GM18858 (cell line): ENCODE data around the gene CACNA1D.
A peak's percentile ranks its signal among the peaks of the same experiment; 100 is the strongest.

ENCODE experiments used
- ATAC-seq: cut with Tn5 transposase; IDR thresholded peaks from one replicate; pipeline ENCODE4 v1.9.1; 2021; ENCODE audit not compliant: unreplicated experiment

The CACNA1D gene

DNA sequence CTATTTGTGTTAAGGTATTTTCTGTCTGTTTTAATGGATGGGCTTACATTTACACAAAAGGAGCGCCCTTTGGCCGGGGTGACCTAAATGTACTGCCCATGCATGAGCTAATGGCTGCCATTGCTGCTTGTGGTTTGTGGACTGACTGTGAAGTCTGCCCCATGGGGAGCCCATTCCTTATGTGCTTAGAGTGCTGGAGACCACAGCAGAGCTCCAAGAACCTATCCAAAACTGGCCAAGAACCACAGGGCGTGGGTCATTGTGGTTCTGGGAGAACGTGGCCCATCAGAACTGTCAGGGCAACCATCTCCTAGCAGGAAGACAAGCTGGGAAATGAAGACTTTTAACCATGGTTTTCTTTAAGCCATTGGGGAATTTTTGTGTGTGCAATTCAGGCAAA lies 246.5 kb downstream of the CACNA1D start:
- no peak for ATAC-seq

DNA sequence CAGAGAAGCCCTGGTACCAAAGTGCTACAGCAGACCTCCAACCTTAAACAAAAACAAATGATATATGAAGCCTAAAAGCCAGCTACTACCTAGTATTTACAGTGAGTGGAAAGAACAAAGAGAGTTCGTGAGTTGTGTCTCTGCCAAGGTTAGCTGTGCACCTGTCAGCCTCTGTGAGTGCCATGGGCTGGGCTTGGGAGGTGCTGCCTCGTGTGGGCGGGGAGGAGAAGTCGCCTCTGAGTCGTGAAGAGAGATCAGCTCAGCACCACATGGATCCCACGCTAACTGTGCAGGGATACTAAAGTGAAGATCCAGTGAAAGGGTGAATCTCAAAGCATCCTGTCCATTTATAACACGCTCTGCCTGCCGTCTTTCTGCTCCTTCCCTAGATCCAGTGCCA lies 249.9 kb downstream of the CACNA1D start:
- ATAC-seq, result no peak

DNA sequence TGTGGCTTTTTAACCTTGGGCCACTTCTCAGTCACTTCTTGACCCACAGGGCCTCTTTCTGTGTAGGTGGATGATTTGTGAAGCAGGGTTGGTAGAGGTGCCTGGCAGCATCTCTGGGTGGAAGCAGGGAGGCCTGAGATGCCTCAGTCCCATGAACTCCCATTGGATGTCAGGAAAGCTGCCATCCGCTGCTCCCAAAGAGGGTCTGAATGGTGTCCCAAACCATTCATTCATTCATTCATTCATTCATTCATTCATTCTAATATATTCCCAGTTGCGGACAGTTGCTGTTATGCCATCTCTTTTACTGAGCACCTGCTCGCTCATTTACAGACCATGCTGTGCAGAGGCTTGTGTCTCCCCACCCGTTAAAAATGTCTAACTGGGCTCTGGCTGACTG lies 253.1 kb downstream of the CACNA1D start:
- no peak for ATAC-seq

DNA sequence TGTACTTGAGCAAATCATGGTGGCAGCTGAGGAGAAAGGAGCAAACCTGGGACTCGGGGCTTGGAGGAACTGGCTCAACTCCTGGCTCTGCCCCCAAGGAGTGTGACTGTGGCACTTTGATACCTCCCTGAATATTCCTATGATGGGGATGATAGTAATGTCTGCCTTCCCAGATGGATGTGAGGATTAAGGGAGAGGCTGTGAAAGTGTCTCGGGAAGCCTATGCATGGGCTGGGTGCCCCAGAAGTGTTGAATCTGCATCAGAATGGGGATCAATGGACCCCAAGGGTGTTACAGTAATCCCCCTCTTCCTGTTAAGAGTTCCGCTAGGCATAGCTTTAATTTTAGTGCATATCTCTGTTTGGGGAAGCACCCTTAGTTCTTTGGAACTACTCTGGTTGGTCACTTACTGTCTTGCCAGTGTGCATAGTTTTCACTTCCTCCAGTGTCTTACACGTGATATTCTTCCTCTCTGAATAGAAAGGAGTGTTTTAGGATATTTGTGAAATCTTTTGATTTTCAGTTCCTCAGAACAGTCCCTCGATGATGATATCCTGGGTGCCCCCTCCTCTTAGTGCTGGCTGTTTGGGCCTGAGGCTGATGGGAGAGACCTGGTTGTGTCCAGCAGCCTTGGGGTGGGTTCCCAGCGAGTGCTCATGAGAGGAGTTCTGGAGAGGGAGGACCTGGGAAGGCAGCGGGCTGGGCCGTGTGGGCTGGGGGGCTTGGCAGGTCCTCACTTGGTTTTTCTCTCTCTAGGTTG lies 254.3 kb downstream of the CACNA1D start:
- peak; percentile 88 for ATAC-seq

DNA sequence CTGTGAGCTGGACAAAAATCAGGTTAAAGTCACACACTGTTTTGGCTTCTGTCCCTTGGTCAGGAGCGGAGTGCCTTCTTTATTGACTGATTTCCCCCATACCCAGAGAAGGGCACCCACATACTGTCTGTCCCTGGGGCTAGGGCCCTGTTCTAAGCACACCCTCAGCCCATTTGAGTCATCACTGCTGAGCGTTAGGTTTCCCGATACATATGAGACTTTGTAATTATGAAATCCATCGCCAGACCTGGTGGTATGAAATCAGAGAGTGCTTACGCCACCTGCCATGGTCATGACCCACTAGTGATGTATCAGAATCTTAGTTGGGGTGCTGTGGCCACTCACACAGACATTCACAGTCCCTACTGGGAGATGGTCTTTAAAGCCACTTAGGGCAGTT lies 255.0 kb downstream of the CACNA1D start:
- ATAC-seq, result no peak

DNA sequence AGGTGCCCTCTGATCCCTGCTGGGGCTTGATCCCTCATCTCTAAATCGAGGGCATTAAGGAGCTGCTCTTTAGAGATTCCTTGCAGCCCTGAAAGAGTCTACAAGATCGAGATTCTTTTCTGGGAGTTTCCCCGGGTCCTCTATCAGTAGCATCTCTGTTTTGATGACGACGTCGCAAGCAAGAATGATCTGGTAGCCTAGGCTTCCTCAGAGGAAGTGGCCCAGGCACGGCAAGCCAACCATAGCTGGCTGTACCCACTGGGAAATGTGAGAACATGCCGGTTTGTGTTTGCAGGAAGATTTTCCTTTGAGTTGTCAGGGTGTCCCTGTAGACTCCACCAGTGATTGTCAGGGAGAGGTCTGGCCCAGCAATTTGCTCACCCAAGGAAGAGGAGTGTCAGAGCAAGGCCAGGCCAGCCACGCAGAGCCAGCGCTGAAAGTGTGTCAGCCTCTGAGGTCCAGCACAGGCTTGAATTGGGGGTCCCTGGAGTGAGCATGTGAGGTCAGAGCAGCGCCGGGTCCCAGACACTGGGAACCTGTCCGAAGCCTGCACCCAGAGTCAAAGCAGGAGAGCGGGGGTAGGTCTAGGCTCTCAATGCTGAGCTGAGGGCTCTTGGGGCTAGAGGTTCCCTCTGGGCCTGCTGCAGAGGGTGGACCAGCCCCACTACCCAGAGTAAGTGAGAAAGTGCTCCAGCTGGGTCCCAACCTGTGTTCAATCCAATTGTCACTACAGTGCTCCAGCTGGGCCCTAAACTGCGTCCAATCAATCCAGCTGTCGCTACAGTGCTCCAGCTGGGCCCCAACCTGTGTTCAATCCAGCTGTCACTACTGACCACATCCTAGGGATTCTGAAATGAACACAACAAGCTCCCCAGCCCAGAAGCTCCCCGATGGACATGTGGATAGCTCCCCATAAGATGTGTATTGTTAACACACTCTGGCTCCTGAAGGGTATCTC lies 256.1 kb downstream of the CACNA1D start:
- no peak for ATAC-seq

DNA sequence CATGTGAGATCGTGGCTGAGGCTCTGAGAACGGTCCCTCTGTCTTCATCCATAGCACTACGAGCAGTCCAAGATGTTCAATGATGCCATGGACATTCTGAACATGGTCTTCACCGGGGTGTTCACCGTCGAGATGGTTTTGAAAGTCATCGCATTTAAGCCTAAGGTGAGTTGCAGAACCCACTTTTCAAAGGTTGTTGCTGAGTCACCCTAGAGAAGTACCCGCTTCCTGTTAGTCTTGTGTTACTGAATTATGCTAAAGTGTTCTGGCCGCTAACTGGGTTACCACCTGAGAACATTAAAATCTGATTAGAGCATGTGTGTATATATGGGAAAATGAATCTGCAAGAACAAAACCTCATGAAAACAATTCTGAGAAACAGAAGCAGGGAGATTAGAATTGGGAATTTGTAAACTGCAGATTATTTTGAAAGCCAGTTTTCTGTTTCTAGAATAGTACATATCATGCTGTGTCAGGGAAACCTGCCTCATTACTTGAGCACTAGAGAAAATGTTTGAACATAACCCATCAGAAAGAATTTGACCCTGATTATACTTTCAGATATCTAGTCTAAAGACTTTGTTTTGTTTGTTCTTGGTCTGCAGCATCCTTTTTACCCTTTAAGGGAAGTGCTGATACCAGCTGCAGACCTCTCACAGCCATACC lies 259.2 kb downstream of the CACNA1D start:
- no peak for ATAC-seq

DNA sequence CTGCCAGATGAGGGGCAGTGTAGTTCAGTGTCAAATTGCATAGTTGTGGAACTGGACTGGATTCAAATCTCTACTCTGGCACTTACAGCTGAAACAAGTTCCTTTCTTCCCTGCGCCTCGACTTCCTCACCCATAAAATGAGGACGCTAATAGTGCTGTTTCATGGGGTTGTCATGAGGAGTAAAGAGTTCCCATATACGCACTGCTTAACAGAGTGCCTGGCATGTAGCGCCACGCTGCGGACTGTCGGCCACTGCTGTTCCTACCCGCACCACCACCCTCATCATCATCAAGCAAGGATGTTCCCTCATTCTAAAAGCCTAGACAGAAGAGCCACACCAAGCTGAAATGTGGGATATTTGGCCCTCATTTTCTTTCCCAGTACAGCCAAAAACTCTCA lies 259.9 kb downstream of the CACNA1D start:
- ATAC-seq, result no peak

DNA sequence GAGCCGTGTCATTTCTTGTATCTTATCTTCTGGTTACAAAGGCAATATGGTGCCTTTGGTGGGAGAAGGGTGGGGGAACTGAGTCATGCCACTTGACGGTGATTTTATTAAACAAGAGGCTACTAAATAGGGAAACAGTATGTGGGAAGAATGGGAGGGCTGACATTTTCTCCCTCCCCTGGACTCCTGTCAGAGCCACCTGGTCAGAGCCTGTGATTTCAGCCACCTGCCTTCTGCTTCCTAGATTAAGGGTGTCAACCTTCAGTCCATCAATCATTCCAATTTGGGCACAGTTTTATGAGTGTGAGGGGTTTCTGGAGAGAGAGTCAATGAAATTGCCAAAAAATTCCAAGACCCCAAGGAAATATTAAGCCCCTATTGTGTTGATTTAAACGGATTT lies 264.4 kb downstream of the CACNA1D start:
- no peak for ATAC-seq

DNA sequence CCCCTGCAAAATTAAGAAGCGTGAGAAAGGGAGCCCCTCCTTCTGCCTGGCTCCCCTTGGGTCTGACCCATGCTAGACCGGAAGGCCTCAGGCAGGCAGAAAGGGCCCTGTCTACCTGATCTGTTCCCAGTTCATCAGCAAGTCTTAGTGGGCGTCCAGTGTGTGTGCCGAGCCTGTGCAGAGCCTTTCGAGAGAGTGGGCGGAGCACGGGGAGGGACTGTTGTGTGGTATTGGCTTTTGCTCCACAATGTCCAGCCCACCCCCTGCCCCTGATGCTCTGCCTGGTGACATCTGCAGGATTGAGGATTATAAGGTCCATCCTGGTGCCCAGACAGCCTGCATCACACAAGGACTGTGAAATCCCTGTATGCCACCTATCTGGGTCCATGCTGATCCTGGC lies 268.9 kb downstream of the CACNA1D start:
- no peak for ATAC-seq

DNA sequence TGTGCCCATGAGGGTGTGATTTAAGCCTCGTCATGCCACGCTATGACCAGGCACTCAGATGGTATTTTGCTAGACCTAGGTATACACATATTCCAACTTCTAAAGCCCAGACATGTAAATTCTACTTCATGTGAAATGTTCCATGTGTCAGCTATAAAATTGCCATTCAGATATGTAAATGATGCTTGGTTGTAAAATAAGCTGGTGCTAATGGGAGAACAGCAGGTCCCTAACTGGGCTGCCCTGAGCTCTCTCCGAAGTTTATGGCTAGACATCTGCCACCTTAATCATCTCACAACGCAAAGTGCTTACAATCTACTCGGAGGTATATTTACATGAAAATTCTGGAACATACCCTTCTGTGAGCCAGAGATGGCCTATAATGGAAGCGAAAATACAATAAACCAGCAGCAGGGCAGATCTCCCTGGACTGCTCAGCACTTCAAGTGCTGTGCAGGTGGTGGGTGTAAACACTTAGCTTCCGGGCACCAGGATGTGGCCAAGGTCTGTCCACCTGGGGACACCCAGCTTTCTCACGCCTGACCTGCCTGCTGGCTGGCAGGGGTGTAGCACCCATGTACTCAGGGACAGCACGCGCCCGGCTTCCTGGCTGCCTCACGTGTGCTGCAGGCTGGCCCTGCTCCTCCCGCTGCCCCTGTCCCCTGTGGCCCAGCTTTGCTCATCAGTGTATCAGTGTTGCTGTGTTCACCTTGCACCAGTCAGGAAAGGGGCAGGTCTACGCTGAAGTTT lies 269.8 kb downstream of the CACNA1D start:
- no peak for ATAC-seq

DNA sequence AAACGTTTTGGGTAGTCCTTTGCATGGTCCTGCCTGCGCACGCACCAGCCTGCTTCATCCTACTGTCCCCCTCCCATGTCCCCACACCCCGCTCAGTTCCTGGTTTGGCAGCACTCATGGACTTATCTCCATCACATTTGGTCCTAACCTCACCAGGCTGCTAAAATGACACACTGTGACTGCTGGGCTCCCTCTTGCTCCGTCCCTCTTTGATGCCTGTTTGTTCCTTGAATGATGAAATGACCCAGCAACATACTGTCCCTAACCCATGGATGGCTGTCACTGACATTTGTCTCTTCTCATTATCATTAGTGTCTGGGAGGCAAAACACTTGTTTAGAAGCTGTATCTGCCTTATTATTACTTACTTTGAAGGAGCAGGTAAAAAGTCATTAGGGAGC lies 271.3 kb downstream of the CACNA1D start:
- no peak for ATAC-seq

DNA sequence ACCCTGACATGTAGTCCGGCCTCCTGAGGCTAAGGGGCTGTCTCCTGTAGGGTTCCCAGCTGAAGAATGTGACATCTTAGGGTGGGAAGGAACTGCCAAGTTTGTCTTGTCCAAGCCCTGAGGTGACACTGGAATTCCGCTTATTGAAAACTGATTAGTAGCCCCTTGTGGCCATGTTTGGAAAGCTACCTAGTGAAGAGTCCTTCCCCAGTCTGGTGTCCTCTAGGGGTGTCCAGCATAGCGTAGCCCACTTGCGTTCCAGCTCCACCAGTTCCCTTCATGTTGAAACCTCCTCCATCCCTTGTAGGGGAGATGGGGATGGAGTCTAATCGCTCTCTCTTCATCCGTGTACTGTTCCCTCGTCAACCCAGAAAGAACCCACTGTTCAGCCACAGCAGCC lies 272.3 kb downstream of the CACNA1D start:
- ATAC-seq, result no peak

DNA sequence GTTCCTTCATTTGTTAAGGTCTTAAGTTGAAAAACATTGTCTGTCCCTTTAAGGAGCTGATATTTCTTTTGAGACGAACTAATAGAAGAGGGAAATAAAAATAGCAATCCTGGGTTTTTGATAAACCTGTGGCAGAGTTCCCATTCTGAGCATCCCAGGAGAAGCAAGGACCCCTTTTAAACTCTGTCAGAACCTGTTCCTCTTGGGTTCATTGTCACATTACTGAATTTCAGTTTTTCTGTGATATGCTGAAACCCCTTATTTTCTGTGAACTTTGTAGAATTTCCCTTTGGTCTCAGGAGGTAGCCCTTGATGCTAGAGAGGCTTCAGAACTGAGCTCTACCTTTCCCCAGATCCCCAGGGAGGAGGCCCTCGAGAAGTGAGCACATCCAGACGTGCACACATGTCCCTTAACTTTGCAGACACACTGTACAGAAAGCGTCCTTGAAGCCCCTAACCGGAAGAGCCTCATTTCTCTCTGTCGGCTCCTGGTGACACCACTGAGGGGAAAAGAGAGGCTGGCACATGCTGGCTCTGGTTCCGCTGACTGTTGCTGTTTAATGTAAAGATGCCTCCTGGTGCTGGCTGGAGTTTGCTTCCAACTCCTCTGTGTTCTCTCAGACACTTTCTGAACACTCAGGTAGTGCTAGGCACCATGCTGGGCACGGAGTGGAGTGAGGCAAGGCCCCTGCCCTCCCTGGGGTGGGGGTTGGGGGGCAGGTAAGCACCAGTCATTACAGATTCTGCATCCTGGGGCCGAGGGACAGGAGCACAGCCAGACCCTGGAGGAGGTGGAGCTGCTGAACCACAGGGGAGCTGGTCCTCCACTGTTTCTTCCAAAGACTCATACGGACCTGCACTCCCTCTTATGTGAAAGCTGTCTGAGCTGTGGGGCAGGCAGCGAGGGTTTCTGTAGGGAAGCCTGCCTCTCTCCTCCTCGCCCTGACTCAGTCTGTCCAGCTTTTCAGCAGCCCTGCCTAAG lies 274.4 kb downstream of the CACNA1D start:
- ATAC-seq, result no peak

DNA sequence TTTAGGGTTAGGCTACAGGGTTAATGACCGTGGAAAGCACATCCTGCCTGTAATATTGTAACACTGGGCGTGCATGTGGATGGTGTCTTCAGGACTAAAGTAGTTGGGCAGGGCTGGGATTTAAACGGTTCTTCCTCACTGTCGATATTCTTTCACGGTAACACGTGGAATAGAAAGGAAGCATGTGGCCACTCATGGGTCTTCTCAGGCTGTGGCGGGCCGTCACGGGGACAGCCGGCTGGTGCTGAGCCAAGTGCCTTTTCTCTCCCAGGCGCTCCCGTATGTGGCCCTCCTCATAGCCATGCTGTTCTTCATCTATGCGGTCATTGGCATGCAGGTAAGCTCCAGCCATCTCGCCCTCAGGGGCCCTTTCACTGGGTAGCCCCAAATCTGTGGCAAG lies 278.2 kb downstream of the CACNA1D start:
- no peak for ATAC-seq

DNA sequence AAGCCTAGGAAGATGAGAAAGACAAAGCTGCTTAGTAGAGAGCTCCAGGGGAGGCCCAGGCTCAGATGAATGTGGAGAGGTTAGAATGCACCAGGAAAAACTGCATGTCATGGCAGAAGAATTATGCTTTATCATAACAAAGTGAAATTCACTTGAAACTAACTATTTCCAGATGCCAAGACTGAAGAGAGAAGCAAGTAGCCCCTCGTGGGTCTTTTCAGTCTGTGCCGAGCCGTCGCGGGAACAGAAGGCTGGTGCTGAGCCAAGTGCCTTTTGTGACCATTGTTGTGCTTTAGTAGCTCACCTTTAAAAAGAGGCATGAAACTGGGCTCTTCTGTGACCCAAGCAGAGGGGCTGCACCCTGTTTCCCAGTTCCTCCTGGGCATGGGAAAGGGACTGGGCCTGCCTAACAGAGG lies 278.6 kb downstream of the CACNA1D start:
- no peak for ATAC-seq

DNA sequence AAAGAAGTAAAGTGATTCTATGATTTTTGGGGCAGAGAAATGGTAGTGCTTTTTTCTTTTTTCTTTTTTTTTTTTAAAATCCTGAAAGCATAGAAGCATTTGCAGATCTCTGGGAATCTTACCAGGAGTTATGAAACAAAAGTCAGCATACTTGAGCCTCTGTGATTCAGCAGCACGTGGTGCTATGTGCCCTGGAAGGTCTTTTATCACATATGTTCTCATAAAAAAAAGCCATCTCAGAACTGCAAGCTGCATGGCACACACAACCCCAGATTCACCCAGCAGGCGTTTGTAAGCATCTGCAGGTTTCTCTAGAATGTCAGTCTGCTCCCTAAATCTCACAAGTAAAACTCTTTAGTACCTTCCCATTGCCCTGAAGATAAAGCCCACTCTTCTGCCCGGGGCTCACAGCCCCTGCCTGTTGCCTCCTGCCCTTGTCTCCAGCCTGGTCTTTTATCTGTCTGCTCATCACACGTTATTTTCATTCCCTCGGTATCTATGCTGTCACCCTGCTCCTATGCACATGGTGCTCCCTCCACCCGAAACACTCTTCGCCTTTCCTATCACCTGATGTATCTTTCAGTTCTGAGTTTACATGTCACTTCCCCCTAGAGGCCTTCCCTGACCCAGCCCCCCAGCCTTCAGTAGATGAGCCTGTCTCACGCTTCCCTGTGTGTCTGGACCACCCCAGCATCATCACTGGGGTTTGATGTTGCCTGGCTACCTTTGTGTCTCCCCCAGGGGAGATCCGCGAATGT lies 279.4 kb downstream of the CACNA1D start:
- ATAC-seq, result peak; percentile 83

DNA sequence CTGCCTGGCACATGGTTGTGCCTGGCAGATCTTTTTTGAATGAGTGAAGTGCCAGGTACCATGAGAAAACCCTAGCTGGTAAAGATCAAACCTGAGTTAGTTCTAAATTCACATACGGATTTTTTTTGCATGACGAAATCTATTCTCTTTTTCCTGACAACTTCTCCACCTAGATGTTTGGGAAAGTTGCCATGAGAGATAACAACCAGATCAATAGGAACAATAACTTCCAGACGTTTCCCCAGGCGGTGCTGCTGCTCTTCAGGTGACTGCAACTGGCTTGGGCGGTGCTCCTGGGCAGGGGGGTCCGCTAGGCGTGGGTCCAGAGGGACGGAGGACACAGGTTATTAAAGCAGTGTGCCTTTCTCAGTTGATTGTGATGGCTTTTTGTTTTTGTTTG lies 280.0 kb downstream of the CACNA1D start:
- ATAC-seq, result no peak

DNA sequence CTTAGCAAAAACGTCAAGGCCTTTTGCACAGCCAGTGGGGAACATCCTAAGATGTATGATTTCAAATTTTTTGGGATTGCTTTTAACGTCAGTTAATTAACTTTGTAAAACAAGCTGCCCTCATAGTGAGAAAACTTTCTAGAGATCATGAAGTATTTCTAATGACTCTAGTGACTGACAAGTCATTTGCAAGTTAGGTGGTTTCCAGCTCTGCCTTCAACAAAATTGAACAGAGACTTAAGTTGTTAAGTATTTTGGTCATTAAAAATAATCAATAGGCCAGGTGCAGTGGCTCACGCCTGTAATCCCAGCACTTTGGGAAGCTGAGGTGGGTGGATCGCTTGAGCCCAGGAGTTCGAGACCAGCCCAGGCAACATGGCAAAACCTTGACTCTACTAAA lies 280.6 kb downstream of the CACNA1D start:
- no peak for ATAC-seq
